ENCODE results near the gene COL4A6.

GRCh38 chrX:108261549-108262203, 176.5 kb downstream of the COL4A6 start:
- TF ChIP-seq POLR2AphosphoS2 (IDR thresholded peaks at IDR 0.05; ENCODE audit: low read depth, low read length), result no peak
- TF ChIP-seq, protein P1, sequence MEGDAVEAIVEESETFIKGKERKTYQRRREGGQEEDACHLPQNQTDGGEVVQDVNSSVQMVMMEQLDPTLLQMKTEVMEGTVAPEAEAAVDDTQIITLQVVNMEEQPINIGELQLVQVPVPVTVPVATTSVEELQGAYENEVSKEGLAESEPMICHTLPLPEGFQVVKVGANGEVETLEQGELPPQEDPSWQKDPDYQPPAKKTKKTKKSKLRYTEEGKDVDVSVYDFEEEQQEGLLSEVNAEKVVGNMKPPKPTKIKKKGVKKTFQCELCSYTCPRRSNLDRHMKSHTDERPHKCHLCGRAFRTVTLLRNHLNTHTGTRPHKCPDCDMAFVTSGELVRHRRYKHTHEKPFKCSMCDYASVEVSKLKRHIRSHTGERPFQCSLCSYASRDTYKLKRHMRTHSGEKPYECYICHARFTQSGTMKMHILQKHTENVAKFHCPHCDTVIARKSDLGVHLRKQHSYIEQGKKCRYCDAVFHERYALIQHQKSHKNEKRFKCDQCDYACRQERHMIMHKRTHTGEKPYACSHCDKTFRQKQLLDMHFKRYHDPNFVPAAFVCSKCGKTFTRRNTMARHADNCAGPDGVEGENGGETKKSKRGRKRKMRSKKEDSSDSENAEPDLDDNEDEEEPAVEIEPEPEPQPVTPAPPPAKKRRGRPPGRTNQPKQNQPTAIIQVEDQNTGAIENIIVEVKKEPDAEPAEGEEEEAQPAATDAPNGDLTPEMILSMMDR (IDR thresholded peaks at IDR 0.05 in 2 of 3, conservative IDR thresholded peaks at IDR 0.05 in 1 of 3; ENCODE audit: control insufficient read depth in 2 of 3, extremely low read depth in 1 of 3, insufficient read depth in 1 of 3, low read depth in 3 of 3, low read length in 3 of 3), result no peak
- TF ChIP-seq NFYB (IDR thresholded peaks at IDR 0.05; ENCODE audit: insufficient read depth, low read depth, low read length), result no peak
